GM12878 (cell line): ENCODE data around the gene ELMO3. TPM values are rescaled to one million over a fixed set of nuclear protein-coding genes. Genes with fewer than 3 reads are reported as not detected.

ENCODE experiments used
- BCL11A ChIP-seq: IDR thresholded peaks from 2 replicates; pipeline ENCODE4 v1.6.1; 2011; ENCODE audit warnings: low read depth, low read length
- FOXK2 ChIP-seq: fragments of 450-650 bp; IDR thresholded peaks from 2 replicates; pipeline ENCODE4 v1.6.1; 2017; ENCODE audit warnings: mild to moderate bottlenecking, moderate library complexity
- HDAC2 ChIP-seq: fragments of 200-600 bp; sonication (generic); IDR thresholded peaks from 2 replicates; pipeline ENCODE4 v1.6.1; 2017
- HDAC6 ChIP-seq: fragments of 200-600 bp; sonication (generic); IDR thresholded peaks from one replicate; pipeline ENCODE4 v1.8.0; 2017; ENCODE audit warnings: antibody characterized with exemption; ENCODE audit not compliant: unreplicated experiment
- JUNB ChIP-seq: IDR thresholded peaks from 2 replicates; pipeline ENCODE4 v1.6.1; 2016; ENCODE audit warnings: antibody characterized with exemption, mild to moderate bottlenecking
- KAT2A ChIP-seq: conservative IDR thresholded peaks from 2 replicates; pipeline ENCODE4 v1.6.1; 2011; ENCODE audit warnings: low read depth, low read length; ENCODE audit not compliant: control insufficient read depth
- MAX ChIP-seq: IDR thresholded peaks from 2 replicates; pipeline ENCODE4 v1.6.1; 2012; ENCODE audit warnings: low read depth, low read length, improper control_type of control experiment
- MEF2A ChIP-seq: IDR thresholded peaks from 2 replicates; pipeline ENCODE4 v1.6.1; 2011; ENCODE audit warnings: low read depth, mild to moderate bottlenecking, low read length, moderate library complexity; ENCODE audit not compliant: insufficient read depth
- NFXL1 ChIP-seq: fragments of 450-650 bp; IDR thresholded peaks from 2 replicates; pipeline ENCODE4 v1.6.1; 2017; ENCODE audit warnings: antibody characterized with exemption, mild to moderate bottlenecking, borderline replicate concordance
- PAX5 ChIP-seq: IDR thresholded peaks from 2 replicates; pipeline ENCODE4 v1.6.1; 2011; ENCODE audit warnings: low read depth, low read length, borderline replicate concordance
- PBX3 ChIP-seq: IDR thresholded peaks from 2 replicates; pipeline ENCODE4 v1.6.1; 2011; ENCODE audit warnings: mild to moderate bottlenecking, low read depth, low read length, moderate library complexity; ENCODE audit not compliant: insufficient replicate concordance
- PML ChIP-seq: IDR thresholded peaks from 2 replicates; pipeline ENCODE4 v1.6.1; 2012; ENCODE audit warnings: low read length, inconsistent platforms
- RBBP5 ChIP-seq: fragments of 200-600 bp; sonication (generic); conservative IDR thresholded peaks from 2 replicates; pipeline ENCODE4 v1.6.1; 2016
- SIX5 ChIP-seq: IDR thresholded peaks from 2 replicates; pipeline ENCODE4 v1.6.1; 2011; ENCODE audit warnings: mild to moderate bottlenecking, low read depth, low read length, moderate library complexity; ENCODE audit not compliant: severe bottlenecking
- SMC3 ChIP-seq: IDR thresholded peaks from 2 replicates; pipeline ENCODE4 v1.6.1; 2011; ENCODE audit warnings: low read length, improper control_type of control experiment, borderline replicate concordance
- STAT3 ChIP-seq: IDR thresholded peaks from 2 replicates; pipeline ENCODE4 v1.6.1; 2011; ENCODE audit warnings: low read depth, low read length, improper control_type of control experiment
- SUPT20H ChIP-seq: IDR thresholded peaks from 2 replicates; pipeline ENCODE4 v1.6.1; 2011; ENCODE audit warnings: low read depth, mild to moderate bottlenecking, low read length, moderate library complexity, borderline replicate concordance; ENCODE audit not compliant: control insufficient read depth
- TBL1XR1 ChIP-seq: IDR thresholded peaks from 2 replicates; pipeline ENCODE4 v1.6.1; 2012; ENCODE audit warnings: low read depth, low read length, improper control_type of control experiment
- TCF7 ChIP-seq: IDR thresholded peaks from 2 replicates; pipeline ENCODE4 v1.6.1; 2014; ENCODE audit warnings: antibody characterized with exemption, borderline replicate concordance
- ZBTB11 ChIP-seq: fragments of 450-650 bp; formaldehyde crosslinking; IDR thresholded peaks from 2 replicates; pipeline ENCODE4 v1.5.0; 2022; ENCODE audit warnings: mild to moderate bottlenecking, missing genetic modification characterization
- ZBTB40 ChIP-seq: fragments of 450-650 bp; IDR thresholded peaks from 2 replicates; pipeline ENCODE4 v1.6.1; 2016; ENCODE audit warnings: mild to moderate bottlenecking, moderate library complexity, borderline replicate concordance
- ZNF384 ChIP-seq: IDR thresholded peaks from 2 replicates; pipeline ENCODE4 v1.6.1; 2012; ENCODE audit warnings: low read depth, mild to moderate bottlenecking, low read length, improper control_type of control experiment, borderline replicate concordance
- polyA plus RNA-seq, 11 experiments: library from polyadenylated mRNA; depleted of rRNA in 4 of 11; unstranded in 6 of 11; stranded (reverse) in 5 of 11; fragments of >200 nt; fragmentation: Nextera tagmentation in 4 of 11; fragmentation: Illumina TruSeq in 1 of 11; extraction: Ambion mirVana in 4 of 11; extraction: Trizol in 1 of 11; gene quantifications; 1 replicate in 1 of 11; 2 replicates in 10 of 11; pipeline versions ENCODE4 v1.2.1 to v1.2.3, GENCODE V29; 2011 to 2016; ENCODE audit warnings: inconsistent platforms in 2 of 11, missing spikeins in 2 of 11, low read depth in 1 of 11
- total RNA-seq, 4 experiments: library from RNA; depleted of rRNA in 3 of 4; stranded (reverse); fragments of >200 nt in 3 of 4; fragmentation: Illumina TruSeq in 1 of 4; extraction: Trizol in 1 of 4; gene quantifications; 2 replicates each; pipeline versions ENCODE4 v1.2.1 to v1.2.3, GENCODE V29; 2013 to 2021

Gene ELMO3
- total and polyA plus RNA-seq, 10 of the 15 experiments (the other 5 are each of a cell fraction or from before 2014, with no cell fraction given) = 0.05 to 4.7 (median 0.96) TPM; not detected in 1

GRCh38 chr16:67158637-67159600 lies 40.0 kb upstream of the ELMO3 start (continued):
- TF ChIP-seq ZBTB11 (CRISPR knock-in tag) = no peak
- TF ChIP-seq ZNF384 = no peak
- TF ChIP-seq KAT2A = no peak
- TF ChIP-seq JUNB = no peak
- no peak for TF ChIP-seq HDAC6
- no peak for TF ChIP-seq MEF2A
- no peak for TF ChIP-seq NFXL1
- TF ChIP-seq PAX5 = no peak
- TF ChIP-seq HDAC2 = no peak
- no peak for TF ChIP-seq SUPT20H
- no peak for TF ChIP-seq SIX5
- no peak for TF ChIP-seq PML
- no peak for TF ChIP-seq FOXK2
- TF ChIP-seq ZBTB40 = no peak
- no peak for TF ChIP-seq TBL1XR1
- TF ChIP-seq MAX = no peak
- TF ChIP-seq PBX3 = no peak
- no peak for TF ChIP-seq SMC3
- no peak for TF ChIP-seq STAT3
- no peak for TF ChIP-seq RBBP5
- no peak for TF ChIP-seq BCL11A
- TF ChIP-seq TCF7 = no peak
